ENCODE results near the gene NYAP2.

NYAP2 gene

DNA sequence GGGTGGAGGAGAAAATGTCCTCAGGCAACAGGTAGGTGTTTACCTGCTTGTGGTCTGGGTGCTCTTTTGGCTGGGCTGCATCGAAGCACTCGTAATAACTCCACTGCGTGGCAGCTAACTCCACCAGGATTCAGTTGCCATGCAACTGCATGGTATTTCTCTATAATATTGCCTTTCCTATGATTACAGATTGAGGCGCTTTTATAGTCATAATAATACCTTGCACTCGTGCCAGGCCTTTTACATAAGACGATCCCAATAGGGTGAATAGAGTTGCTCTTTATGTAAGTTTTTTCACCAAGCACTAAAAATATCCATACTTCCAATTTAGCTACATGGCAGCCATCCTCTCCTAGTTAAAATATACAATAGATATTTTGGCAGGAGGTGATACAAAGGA, 19.7 kb upstream of the NYAP2 start:
- TF ChIP-seq, protein P1, sequence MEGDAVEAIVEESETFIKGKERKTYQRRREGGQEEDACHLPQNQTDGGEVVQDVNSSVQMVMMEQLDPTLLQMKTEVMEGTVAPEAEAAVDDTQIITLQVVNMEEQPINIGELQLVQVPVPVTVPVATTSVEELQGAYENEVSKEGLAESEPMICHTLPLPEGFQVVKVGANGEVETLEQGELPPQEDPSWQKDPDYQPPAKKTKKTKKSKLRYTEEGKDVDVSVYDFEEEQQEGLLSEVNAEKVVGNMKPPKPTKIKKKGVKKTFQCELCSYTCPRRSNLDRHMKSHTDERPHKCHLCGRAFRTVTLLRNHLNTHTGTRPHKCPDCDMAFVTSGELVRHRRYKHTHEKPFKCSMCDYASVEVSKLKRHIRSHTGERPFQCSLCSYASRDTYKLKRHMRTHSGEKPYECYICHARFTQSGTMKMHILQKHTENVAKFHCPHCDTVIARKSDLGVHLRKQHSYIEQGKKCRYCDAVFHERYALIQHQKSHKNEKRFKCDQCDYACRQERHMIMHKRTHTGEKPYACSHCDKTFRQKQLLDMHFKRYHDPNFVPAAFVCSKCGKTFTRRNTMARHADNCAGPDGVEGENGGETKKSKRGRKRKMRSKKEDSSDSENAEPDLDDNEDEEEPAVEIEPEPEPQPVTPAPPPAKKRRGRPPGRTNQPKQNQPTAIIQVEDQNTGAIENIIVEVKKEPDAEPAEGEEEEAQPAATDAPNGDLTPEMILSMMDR (conservative IDR thresholded peaks at IDR 0.05; ENCODE audit: low read length): no peak
- DNase-seq (ENCODE audit: low read depth): no peak
- H3K4me3 ChIP-seq (ENCODE audit: low read length): no peak overlapping the region

DNA sequence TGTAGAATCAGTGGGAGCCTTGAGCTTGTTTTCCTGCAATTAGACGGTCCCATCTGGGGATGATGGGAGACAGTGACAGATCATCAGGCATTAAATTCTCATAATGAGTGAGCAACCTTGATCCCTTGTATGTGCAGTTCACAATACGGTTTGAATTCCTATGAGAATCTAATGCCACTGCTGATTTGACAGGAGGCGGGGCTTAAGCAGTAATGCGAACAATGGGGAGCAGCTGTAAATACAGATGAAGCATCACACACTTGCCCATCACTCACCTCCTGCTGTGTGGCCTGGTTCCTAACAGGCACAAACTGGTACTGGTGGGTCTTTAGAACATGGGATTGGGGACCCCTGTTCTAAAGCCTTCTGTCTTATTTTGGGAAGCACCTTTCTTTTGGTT, 17.9 kb upstream of the NYAP2 start:
- H3K4me3 ChIP-seq (ENCODE audit: low read length): no peak overlapping the region
- TF ChIP-seq, protein P1 (conservative IDR thresholded peaks at IDR 0.05; ENCODE audit: low read length): no peak
- DNase-seq (ENCODE audit: low read depth): no peak

DNA sequence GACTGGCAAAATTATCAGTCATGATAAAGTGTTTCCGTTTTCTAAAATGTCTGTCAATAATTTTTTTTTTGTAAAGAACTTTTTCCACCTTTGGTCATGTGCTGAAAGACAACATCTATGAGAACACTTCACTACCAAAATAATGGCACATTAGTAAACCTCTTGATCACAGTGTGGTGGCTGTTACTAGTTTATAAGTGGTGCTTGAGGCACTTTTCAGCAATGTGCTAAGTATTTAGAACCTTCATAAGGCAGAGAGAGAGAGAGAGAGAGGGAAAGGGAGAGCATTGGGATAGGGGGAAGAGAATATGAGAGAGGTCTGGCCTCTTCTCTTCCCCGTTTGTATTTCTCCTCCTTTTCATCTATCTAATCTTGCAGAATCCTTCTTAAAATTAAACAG, 1.1 kb upstream of the NYAP2 start:
- TF ChIP-seq, protein P1 (conservative IDR thresholded peaks at IDR 0.05; ENCODE audit: low read length): no peak
- no peak overlapping the region for H3K4me3 ChIP-seq (ENCODE audit: low read length)
- DNase-seq (ENCODE audit: low read depth): no peak

DNA sequence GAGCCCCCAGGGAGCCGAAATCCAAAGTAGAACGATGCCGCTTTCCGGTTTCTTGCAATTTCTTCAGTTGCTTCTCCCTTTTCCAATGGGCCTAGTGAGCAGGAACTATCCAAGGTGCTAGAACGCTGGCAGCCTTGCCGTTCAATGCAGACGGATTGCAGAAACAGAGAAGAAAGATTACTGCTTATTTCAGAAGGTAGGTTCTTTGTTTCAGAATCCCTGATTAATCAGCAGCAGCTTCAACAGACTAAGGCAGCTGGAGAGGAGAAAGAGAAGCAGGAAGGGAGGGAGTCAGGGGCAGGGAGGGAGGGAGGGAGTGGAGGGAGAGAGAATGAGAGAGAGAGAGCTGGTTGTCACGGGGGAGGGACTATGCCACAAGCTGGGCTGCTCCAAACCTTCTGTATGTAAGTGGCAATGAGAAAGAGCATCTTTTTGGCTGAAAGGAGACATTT, 576 bp downstream of the NYAP2 start:
- H3K4me3 ChIP-seq (ENCODE audit: low read length): no peak overlapping the region
- TF ChIP-seq, protein P1 (conservative IDR thresholded peaks at IDR 0.05; ENCODE audit: low read length): no peak
- DNase-seq (ENCODE audit: low read depth): peak; percentile 52

DNA sequence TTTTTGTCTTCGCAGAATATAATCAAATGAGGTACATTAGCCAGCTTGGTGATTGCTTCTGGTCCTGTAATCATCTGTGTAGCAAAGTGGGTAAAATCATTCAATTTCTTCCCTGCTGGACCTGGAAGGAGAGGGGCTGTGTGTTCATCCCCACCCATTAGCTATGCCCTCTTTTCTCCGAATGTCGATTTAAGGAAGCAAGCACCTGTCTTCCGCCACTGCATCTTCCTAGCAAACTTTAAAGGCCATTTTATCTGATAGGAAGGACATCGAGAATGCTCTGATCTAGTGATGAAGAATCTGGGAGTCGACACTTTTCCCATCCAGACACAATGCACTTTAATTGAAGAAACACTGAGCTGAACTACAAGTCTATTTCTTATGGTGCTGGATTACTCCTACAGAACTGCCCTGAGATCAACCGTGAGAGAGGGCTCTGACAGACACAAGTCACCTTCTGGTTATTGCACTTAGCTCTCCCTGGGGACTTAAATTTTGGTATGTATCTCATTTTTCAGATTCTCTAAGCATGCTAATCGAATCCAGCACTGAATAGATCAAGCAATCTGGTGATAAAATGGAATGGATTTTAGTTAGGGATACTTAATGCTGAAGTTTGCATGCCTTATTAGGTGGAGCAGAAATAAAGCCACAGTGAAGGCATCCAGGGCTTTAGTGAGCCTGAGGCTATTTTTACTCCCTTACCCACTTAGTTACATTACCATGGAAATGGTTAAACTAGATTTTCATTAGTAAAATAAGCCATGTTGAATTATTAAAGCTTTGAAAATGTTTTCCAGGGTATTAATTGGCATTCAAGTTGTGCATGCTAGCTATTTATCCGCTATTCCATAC, 1.3 kb downstream of the NYAP2 start:
- DNase-seq (ENCODE audit: low read depth): no peak
- TF ChIP-seq, protein P1 (conservative IDR thresholded peaks at IDR 0.05; ENCODE audit: low read length): no peak
- no peak overlapping the region for H3K4me3 ChIP-seq (ENCODE audit: low read length)

DNA sequence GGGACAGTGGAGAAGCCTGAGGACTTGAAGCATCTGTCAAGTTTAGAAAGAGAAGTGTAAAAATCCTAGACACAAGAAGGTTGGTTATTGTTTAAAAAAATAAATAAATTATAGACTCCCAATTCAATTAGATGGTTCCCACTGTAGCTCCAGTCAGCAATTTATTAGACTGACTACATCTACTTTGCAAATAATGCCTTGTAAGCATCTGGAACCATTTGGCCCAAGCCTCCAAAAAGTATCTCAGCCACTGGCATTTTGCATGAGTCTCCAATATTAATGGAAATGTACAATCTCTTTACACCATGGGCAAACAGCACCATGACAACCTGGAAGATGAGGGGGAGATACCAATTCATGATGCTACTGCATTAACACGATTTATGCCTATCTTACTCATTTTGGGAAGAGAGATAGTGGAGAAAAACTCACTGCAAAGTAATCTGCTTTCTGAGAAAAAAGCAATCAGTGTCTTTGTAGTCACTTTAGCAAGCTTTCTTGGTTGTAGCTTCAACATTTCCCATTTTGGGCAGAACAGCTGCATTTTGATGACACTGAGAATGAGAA, 2.8 kb downstream of the NYAP2 start:
- TF ChIP-seq, protein P1 (conservative IDR thresholded peaks at IDR 0.05; ENCODE audit: low read length): no peak
- no peak for DNase-seq (ENCODE audit: low read depth)
- no peak overlapping the region for H3K4me3 ChIP-seq (ENCODE audit: low read length)

DNA sequence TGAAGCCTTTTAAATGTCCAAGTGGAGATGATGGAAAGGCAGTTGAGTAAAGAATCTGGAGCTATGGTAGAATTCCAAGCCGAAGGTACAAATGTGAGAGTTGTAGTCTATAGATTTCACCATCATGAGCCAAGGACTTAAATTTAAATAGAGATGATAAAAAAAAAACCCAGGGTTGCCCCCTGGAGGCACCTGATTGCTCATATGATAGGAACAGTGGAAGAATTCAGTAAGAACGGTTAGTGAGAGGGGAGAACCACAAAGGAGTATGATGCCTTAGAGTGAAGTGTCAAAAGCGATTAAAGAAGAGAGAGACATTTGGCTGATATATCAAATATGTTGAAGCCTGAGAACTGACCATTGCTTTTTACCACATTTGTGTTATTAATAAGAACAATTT, 11.9 kb downstream of the NYAP2 start:
- TF ChIP-seq, protein P1 (conservative IDR thresholded peaks at IDR 0.05; ENCODE audit: low read length): no peak
- no peak for DNase-seq (ENCODE audit: low read depth)
- H3K4me3 ChIP-seq (ENCODE audit: low read length): no peak overlapping the region

Data from AG10803 (cell line).